22Rv1 (cell line): ENCODE measurements around the gene ENKUR.

Experiments
- H3K27ac ChIP-seq: fragments of 450-650 bp; 2 replicates; pipeline ENCODE4 v1.5.1; 2017
- ZFX ChIP-seq: fragments of 450-650 bp; IDR thresholded peaks from 2 replicates; pipeline ENCODE4 v1.6.1; 2017; ENCODE audit warnings: antibody characterized with exemption, borderline replicate concordance
- TF ChIP-seq, protein P1 (sequence below): fragments of 450-650 bp; IDR thresholded peaks from 2 replicates; pipeline ENCODE4 v1.5.1; 2017; ENCODE audit warnings: mild to moderate bottlenecking

Gene ENKUR

DNA sequence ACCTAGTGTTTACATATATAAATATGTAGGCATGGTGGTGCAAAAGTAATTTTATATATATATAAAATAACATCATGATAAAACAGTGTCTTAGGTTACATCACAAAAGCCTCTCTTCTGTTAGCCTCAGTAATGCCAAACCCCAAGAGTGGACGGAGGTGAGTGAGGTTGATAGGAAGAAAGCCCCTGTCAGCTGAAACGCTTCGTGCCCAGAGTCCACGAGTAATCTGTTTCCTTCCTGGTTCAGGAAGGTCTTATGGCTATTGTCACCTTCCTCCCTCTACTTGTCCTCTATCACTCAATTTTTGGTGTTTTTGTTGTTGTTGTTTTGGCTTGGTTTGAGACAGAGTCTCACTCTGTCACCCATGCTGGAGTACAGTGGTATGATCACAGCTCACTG is 41.9 kb upstream of the ENKUR start:
- TF ChIP-seq, protein P1, sequence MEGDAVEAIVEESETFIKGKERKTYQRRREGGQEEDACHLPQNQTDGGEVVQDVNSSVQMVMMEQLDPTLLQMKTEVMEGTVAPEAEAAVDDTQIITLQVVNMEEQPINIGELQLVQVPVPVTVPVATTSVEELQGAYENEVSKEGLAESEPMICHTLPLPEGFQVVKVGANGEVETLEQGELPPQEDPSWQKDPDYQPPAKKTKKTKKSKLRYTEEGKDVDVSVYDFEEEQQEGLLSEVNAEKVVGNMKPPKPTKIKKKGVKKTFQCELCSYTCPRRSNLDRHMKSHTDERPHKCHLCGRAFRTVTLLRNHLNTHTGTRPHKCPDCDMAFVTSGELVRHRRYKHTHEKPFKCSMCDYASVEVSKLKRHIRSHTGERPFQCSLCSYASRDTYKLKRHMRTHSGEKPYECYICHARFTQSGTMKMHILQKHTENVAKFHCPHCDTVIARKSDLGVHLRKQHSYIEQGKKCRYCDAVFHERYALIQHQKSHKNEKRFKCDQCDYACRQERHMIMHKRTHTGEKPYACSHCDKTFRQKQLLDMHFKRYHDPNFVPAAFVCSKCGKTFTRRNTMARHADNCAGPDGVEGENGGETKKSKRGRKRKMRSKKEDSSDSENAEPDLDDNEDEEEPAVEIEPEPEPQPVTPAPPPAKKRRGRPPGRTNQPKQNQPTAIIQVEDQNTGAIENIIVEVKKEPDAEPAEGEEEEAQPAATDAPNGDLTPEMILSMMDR, result no peak
- no peak for TF ChIP-seq ZFX
- no peak overlapping the region for H3K27ac ChIP-seq

DNA sequence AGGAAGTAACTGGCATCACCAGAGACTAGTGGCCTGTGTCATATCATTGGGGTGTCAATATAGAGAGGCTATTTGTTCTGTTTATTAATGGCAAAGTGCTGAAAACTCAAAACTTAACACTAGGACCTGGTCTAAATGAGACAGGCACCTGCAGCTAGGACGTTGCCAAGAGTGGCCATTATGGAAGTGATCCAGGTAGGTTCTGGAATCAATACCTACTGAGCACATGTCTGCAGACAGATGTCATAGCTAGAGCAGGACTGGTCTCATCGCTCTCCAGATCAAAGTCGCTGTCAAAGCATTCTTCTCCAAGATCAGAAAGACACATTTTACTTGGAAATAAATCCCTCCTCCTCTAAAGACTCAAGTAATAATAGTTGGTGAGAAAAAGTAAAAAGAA is 40.8 kb upstream of the ENKUR start:
- no peak overlapping the region for H3K27ac ChIP-seq

DNA sequence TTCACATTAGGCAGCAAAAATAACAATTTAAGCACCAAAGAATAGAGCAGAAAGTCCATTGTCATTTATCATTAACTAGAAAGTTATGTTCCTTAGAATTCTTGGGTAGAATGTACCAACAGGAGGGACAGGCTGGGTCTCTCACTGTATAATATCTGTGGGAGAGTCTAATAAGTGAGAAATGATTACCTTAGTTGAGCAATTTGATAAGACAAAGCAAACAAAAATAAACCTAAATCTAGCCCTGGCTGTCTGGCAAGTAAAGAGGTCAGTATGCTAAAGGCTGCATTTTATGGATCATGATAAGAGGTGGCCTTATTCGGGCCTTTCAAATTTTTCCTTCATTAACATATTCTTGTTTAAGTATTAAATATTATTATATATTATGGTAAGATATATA is 36.1 kb upstream of the ENKUR start:
- TF ChIP-seq, protein P1, result no peak
- TF ChIP-seq ZFX, result no peak
- H3K27ac ChIP-seq, result no peak overlapping the region

More for the DNA sequence above, 40.8 kb upstream of the ENKUR start:
- TF ChIP-seq, protein P1, result no peak
- TF ChIP-seq ZFX, result no peak

DNA sequence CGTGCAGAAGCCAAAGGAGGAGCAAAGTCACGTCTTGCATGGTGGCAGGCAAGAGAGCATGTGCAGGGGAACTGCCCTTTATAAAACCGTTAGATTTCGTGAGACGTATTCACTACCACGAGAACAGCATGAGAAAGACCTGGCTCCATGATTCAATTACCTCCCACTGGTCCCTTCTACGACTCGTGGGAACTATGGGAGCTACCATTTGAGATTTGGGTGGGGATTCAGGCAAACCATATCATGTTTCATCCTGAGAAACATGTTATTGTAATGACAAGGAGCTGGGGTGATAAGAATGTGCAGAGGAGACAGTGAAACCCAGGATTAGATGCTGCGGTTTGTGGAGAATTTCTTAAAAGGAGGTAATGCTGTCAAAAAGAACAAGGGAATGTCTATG is 34.4 kb upstream of the ENKUR start:
- H3K27ac ChIP-seq, result no peak overlapping the region
- TF ChIP-seq ZFX, result no peak
- TF ChIP-seq, protein P1, result no peak

DNA sequence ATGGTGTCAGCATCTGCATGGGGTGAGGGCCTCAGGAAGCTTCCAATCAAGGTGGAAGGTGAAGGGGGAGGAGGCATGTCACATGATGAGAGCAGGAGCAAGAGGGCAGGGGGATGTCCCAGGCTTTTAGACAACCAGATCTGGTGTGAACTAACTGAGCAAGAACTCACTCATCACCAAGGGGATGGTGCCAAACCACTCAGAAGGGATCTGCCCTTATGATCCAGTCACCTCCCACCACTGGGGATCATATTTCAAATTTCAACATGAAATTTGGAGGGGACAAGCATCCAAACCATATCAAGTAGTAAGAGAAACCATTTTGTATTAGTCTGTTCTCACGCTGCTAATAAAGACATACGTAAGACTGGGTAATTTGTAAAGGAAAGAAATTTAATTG is 34.0 kb upstream of the ENKUR start:
- H3K27ac ChIP-seq, result no peak overlapping the region
- TF ChIP-seq ZFX, result no peak
- TF ChIP-seq, protein P1, result no peak

DNA sequence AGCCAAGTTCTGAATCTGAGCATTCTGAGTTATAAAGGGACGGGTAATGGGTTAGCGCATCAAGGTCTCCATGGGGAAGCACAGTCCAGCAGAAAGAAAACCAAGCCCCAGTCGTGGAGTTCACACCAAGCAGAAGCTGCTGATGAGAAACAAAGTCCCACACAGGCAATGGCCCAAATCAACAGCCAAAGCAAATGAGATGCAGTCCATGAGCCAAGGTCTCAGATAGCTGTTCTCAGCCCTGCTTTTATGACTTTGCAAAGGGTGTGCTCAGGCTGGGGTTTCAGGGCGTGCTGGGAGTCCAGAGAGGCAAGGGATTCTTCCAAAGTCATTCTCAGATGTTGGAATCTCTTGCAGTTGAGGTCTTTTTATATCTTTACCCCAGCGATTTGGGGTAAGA is 32.5 kb upstream of the ENKUR start:
- no peak overlapping the region for H3K27ac ChIP-seq
- no peak for TF ChIP-seq ZFX
- TF ChIP-seq, protein P1, result no peak

DNA sequence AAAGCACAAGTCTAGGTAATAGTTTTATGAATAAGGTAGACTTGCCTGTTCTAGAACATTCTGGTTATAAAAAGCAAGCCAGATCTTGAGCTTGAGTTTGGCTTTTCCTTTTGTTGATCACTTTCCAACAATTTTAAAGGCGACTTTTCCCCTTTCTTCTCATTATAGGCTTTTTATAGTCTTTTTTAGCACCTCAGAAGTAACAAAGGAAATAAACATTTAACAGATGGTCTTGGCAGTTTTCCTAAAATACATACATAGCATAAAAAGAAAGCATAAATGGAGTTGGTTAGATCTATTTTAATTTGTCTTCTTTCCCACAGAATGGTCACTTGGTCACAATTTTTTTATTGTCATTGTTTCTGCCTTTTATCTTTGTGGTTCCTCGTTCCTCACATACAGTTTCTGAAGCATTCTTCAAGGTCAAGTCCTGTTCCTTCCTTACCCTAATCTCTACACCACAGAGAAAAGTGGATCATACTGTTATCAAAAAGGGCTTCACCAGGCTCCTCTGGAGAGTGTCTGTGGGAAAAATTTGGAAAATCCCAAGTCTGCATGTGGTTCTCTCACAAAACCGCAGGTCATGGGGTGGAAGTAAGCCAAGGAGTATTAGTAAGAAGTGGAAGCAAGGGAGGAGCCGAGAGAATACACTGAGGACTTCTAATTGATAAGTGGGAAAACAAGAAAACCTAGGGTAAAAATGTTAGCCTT is 31.8 kb upstream of the ENKUR start:
- H3K27ac ChIP-seq, result no peak overlapping the region
- no peak for TF ChIP-seq ZFX
- TF ChIP-seq, protein P1, result no peak
